Activated CD8-positive, alpha-beta T cell treated with anti-CD3 and anti-CD28 coated beads for 36 hours (primary cell): Measurements from ENCODE around the gene PRKD3. TPM values are rescaled to one million over a fixed set of nuclear protein-coding genes. Genes with fewer than 3 reads are reported as not detected.

ENCODE experiments used
- ATAC-seq: fragments of 200-7000 bp; cut with Tn5 transposase; one replicate; pipeline ENCODE4 v1.10.0; 2021; ENCODE audit warnings: mild to moderate bottlenecking, moderate library complexity
- CTCF ChIA-PET: fragments of 350-600 bp; sonication (Branson Sonifier 250); formaldehyde crosslinking; loops from one replicate; lab custom pipeline; 2021; ENCODE audit warnings: antibody characterized with exemption; lab: Charles Lee
- POLR2A ChIA-PET: fragments of 350-600 bp; sonication (Branson Sonifier 250); formaldehyde crosslinking; loops from one replicate; lab custom pipeline; 2021; ENCODE audit warnings: antibody characterized with exemption; lab: Charles Lee
- DNase-seq: peaks from one replicate; pipeline ENCODE4 v3.0.0-alpha.2; 2020
- H3K27ac Mint-ChIP-seq: one replicate; pipeline ENCODE4 v1.8.0; 2021; ENCODE audit warnings: mild to moderate bottlenecking, mixed read lengths
- H3K27me3 Mint-ChIP-seq: one replicate; pipeline ENCODE4 v1.8.0; 2021; ENCODE audit warnings: mixed read lengths
- H3K36me3 Mint-ChIP-seq: one replicate; pipeline ENCODE4 v1.8.0; 2021; ENCODE audit warnings: low read depth, mixed read lengths
- H3K4me1 Mint-ChIP-seq: one replicate; pipeline ENCODE4 v1.8.0; 2021; ENCODE audit warnings: low read depth, mixed read lengths
- H3K4me3 Mint-ChIP-seq: one replicate; pipeline ENCODE4 v1.8.0; 2021; ENCODE audit warnings: mild to moderate bottlenecking, moderate library complexity, mixed read lengths
- H3K9me3 Mint-ChIP-seq: one replicate; pipeline ENCODE4 v1.8.0; 2021; ENCODE audit warnings: mixed read lengths
- CTCF ChIP-seq: fragments of 200-600 bp; IDR thresholded peaks from one replicate; pipeline ENCODE4 v1.8.0; 2022; ENCODE audit warnings: antibody characterized with exemption, mild to moderate bottlenecking
- intact Hi-C: fragments of 100-400 bp; cut with micrococcal nuclease; formaldehyde crosslinking; loops from one replicate; pipeline ENCODE4 v1.10.0; 2022
- total RNA-seq, 2 experiments: library from RNA; stranded (reverse); gene quantifications; one replicate each; pipeline ENCODE4 v1.2.3, GENCODE V29; 2021

The PRKD3 gene
- total RNA-seq, 2 experiments from 2014 or later: 23.8 to 25.6 TPM

GRCh38 chr2:37340637-37341036 lies 16.0 kb upstream of the PRKD3 start:
- Mint-ChIP-seq H3K27ac (no peak overlapping the region), H3K36me3 (no peaks in the 10 kb centered on the region), H3K9me3 (no peaks in the 10 kb centered on the region), H3K4me1 (peaks cover 25% of the 10 kb centered on the region), H3K4me3 (no peak overlapping the region), H3K27me3 (peaks cover 15% of the 10 kb centered on the region)
- DNase-seq: no peak
- ChIA-PET POLR2A (no interaction called here), CTCF (interaction anchor here (0.6 to 3.6 kb wide), 4 partner anchors 19 to 56 kb away, joined by 3 to 14 read pairs (median 4); no protein-coding TSS in a partner anchor)
- TF ChIP-seq CTCF: no peak
- ATAC-seq: no peak
- intact Hi-C loops: no loop called here

- H3K27me3 Mint-ChIP-seq: peaks cover 8% of the 10 kb centered on the region
- POLR2A ChIA-PET: no interaction called here
- CTCF ChIA-PET: no interaction called here
Measured at GRCh38 chr2:37338933-37339332, 14.3 kb upstream of the PRKD3 start.

GRCh38 chr2:37337620-37338280 lies 13.1 kb upstream of the PRKD3 start:
- no peak overlapping the region for H3K27ac Mint-ChIP-seq
- no peak for TF ChIP-seq CTCF
- CTCF ChIA-PET: no interaction called here
- H3K4me1 Mint-ChIP-seq: peaks cover 12% of the 10 kb centered on the region
- H3K4me3 Mint-ChIP-seq: no peak overlapping the region
- POLR2A ChIA-PET: no interaction called here
- H3K36me3 Mint-ChIP-seq: no peaks in the 10 kb centered on the region
- intact Hi-C loops: no loop called here
- no peak for ATAC-seq
- DNase-seq: no peak
- peaks cover 8% of the 10 kb centered on the region for H3K27me3 Mint-ChIP-seq
- no peaks in the 10 kb centered on the region for H3K9me3 Mint-ChIP-seq

More at GRCh38 chr2:37338933-37339332, 14.3 kb upstream of the PRKD3 start:
- Mint-ChIP-seq H3K36me3 (no peaks in the 10 kb centered on the region), H3K4me1 (peaks cover 17% of the 10 kb centered on the region), H3K9me3 (no peaks in the 10 kb centered on the region), H3K4me3 (no peak overlapping the region), H3K27ac (no peak overlapping the region)
- peak; percentile 11 for DNase-seq
- intact Hi-C loops: no loop called here
- ATAC-seq: no peak
- TF ChIP-seq CTCF: no peak

- H3K4me3 Mint-ChIP-seq: no peak overlapping the region
- POLR2A ChIA-PET: interaction anchor here (1.7 kb wide), 1 partner anchor 11 kb away, joined by 6 read pairs; the partner anchor contains the start of gene PRKD3
- TF ChIP-seq CTCF: no peak
- CTCF ChIA-PET: interaction anchor here (1.1 to 1.7 kb wide), 3 partner anchors 8 to 60 kb away, joined by 3 to 8 read pairs (median 3); no protein-coding TSS in a partner anchor
- intact Hi-C loops: no loop called here
- ATAC-seq: no peak
- H3K4me1 Mint-ChIP-seq: peaks cover 7% of the 10 kb centered on the region
- no peak overlapping the region for H3K27ac Mint-ChIP-seq
- no peaks in the 10 kb centered on the region for H3K36me3 Mint-ChIP-seq
- no peak for DNase-seq
- H3K9me3 Mint-ChIP-seq: no peaks in the 10 kb centered on the region
- H3K27me3 Mint-ChIP-seq: peaks cover 7% of the 10 kb centered on the region
Measured at GRCh38 chr2:37335604-37336003, 11.0 kb upstream of the PRKD3 start.

- POLR2A ChIA-PET: no interaction called here
- H3K27me3 Mint-ChIP-seq: peaks cover 7% of the 10 kb centered on the region
Measured at GRCh38 chr2:37333256-37333655, 8.6 kb upstream of the PRKD3 start.

More at GRCh38 chr2:37333256-37333655, 8.6 kb upstream of the PRKD3 start:
- ATAC-seq (no peak), DNase-seq (no peak)
- CTCF ChIA-PET: interaction anchor here (1.2 kb wide), 1 partner anchor 12 kb away, joined by 4 read pairs; no protein-coding TSS in a partner anchor
- H3K4me1 Mint-ChIP-seq: no peaks in the 10 kb centered on the region
- no peak overlapping the region for H3K4me3 Mint-ChIP-seq
- no peaks in the 10 kb centered on the region for H3K36me3 Mint-ChIP-seq
- intact Hi-C loops: no loop called here
- no peak overlapping the region for H3K27ac Mint-ChIP-seq
- H3K9me3 Mint-ChIP-seq: no peaks in the 10 kb centered on the region
- no peak for TF ChIP-seq CTCF
